NCI-H69 (cell line): ENCODE data around the gene ITGB5.
A peak's percentile ranks its signal among the peaks of the same experiment; 100 is the strongest.

Source experiments
- DNase-seq: peaks from one replicate; lab custom pipeline; 2025; lab: John Stamatoyannopoulos, UW

Gene ITGB5

GRCh38 chr3:124867511-124867910 is 19.7 kb downstream of the ITGB5 start:
- no peak for DNase-seq

GRCh38 chr3:124862006-124862405 is 25.2 kb downstream of the ITGB5 start:
- no peak for DNase-seq

GRCh38 chr3:124861041-124861440 is 26.1 kb downstream of the ITGB5 start:
- DNase-seq = no peak

DNA sequence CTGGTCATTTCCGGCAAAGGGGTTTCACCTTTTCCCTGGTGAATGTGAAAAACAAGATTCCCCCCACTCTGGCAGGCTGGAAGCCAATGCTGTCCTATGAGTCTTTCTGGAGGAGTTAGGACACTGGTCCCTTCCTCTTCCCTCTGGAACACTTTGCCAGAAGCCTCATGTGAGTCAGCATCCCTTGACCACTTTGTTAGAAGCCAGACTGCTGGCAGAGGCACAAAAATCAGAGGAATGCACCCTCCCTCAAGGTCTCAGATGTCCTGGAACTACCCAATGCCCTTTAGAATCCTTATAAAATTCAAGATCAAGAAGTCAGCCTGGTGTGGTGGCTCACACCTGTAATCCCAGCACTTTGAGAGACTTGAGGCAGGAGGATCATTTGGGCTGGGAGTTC is 26.6 kb downstream of the ITGB5 start:
- no peak for DNase-seq

DNA sequence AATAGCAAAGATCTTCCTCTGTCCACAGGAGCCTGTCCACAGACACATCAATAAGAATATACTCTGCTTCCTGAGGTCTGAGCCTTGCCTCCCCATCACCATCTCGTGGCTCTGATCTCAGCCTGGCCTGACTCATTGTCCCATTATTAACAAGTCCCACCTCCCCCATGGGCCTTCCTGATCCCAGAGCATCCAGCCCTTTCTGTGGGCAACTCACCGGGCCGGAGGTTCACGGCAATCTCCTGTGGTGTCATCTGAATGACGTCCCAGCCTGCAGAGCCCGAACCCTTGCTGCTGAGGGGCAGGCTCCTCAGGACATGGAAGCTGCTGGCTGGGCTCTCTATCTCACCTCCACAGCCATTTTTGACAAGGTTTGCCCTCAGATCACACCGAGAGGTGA is 28.1 kb downstream of the ITGB5 start:
- DNase-seq = no peak

GRCh38 chr3:124858275-124858674 is 28.9 kb downstream of the ITGB5 start:
- no peak for DNase-seq

DNA sequence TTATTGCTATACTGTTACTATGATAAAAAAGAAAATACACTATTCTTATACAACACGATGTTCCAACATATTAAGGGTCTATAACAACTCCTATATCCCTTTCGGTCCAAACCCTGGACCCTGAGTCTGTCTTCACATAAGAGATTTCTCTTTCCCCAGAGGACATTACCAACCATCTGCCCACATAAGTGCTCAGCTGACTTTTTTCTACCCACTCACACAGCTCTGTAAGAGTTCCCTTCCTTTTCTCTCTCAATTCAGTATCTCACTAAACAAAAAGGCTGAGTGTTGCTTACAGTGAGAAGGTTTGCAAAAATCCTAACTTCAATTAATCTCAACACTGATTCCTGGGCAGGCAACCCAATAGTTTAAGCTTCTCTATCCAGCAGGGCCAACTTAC is 30.5 kb downstream of the ITGB5 start:
- DNase-seq = no peak

DNA sequence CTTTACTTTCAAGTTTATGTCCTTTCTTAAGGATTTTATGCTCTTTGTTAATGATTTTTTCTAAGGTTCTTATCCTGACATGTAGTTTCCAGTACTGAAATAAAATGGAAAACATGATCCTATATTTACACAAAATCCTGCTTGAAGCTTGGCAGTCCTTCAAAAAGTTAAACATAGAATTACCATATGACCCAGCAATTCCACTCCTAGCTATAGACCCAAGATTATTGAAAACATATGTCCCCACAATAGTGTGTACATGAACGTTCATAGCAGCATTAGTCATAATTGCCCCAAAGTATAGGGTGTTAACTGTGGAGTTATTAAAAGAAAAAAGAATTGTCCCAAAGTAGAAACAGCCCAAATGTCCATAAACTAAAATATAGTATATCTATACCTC is 33.2 kb downstream of the ITGB5 start:
- DNase-seq = peak; percentile 0

GRCh38 chr3:124853446-124853845 is 33.7 kb downstream of the ITGB5 start:
- DNase-seq = no peak

- no peak for DNase-seq
Measured at GRCh38 chr3:124851905-124852304, 35.3 kb downstream of the ITGB5 start.

- DNase-seq = no peak
Measured at GRCh38 chr3:124851136-124851535, 36.0 kb downstream of the ITGB5 start.

DNA sequence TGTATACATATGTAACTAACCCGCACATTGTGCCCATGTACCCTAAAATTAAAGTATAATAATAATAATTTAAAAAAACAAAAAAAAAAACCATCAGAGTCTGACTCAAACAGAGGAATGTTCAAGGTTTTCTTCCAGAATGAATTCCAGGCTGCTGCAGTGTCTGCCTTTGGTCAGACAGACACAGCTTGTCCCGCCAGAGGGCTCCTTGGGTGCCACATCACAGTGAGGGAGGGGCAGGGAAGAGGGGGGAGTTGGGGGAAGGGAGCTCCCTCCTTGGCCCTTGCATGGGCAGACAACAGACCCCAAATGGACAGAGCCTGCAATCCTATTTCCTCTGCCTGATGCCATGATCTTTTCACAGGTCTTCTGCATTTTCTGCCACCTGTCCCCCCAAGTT is 36.5 kb downstream of the ITGB5 start:
- DNase-seq = no peak

DNA sequence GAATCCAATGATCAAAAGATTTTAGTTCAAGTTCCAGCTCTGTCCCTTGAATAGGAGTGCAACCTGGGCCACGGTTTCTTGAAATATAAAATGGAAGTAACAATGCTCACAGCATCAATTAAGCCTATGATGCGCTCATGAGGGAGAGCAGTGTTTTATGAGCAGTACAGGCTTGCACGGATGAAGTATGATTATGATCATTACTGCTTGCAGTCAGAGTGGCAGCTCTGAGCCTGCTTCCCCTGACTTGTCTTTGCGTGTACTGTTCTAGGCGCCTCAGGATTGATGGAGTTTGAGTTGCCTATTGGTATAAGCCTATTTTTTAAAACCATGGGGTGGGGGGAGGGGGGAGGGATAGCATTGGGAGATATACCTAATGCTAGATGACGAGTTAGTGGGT is 37.0 kb downstream of the ITGB5 start:
- DNase-seq = no peak

GRCh38 chr3:124848300-124848699 is 38.9 kb downstream of the ITGB5 start:
- DNase-seq = no peak

DNA sequence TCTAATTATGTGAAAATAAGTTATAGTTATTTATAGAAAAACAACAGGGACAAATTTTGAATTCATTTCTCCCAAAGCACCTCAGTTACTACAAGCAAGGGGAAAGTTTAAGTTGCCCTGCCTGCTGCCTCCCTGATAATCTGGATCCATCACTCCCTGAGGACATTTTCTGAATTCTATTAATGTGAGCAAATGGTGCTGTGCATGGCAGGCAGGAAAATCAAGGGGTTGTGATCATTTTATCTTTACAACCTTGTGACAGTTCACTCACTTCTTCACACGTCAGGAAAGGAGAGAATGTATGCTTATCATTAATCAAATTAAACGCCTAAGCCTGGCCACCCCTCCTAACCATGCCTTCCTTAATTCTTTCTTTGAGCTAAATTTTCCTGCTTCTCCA is 39.3 kb downstream of the ITGB5 start:
- no peak for DNase-seq

DNA sequence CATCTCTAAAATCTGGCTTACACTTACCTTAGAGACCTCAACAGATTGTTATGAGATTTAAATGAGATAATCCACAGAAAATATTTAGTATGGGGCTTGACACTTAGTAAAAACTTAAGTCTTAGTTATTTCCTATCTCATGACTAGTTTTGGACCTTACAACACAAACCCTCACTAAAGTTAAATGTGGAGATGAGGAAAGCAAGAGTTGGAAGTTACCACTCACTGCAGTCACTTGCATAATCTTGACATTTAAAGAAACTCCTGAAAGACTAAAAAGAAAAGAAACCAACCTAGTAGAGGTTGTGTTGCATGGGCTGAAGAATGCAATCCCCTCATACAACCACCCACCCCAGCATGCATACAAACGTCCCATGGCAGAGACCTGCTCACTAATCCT is 40.1 kb downstream of the ITGB5 start:
- DNase-seq = no peak

GRCh38 chr3:124846189-124846588 is 41.0 kb downstream of the ITGB5 start:
- DNase-seq = no peak

DNA sequence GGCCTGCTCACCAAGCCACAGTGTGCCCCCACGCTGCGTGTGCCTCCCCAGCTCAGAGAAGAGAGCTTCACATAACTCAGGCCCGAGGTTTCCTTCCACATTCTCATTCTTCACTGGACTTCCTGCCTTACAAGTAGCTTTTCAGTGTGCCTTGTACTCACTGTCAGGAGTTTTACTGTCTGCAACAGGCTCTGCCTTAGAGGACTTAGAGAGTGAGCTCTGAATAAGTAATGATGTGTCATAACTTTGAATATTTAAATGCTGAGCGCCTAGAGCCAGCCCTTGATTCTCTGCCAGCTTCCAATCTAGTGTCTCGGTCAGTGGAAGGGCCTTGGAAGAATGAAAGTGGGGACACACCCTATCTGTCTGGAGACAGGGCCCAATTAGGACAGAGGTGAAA is 41.8 kb downstream of the ITGB5 start:
- DNase-seq = no peak

- no peak for DNase-seq
Measured at GRCh38 chr3:124843506-124844177, 43.5 kb downstream of the ITGB5 start.

GRCh38 chr3:124843047-124843446 is 44.1 kb downstream of the ITGB5 start:
- no peak for DNase-seq

GRCh38 chr3:124841517-124841916 is 45.6 kb downstream of the ITGB5 start:
- no peak for DNase-seq

DNA sequence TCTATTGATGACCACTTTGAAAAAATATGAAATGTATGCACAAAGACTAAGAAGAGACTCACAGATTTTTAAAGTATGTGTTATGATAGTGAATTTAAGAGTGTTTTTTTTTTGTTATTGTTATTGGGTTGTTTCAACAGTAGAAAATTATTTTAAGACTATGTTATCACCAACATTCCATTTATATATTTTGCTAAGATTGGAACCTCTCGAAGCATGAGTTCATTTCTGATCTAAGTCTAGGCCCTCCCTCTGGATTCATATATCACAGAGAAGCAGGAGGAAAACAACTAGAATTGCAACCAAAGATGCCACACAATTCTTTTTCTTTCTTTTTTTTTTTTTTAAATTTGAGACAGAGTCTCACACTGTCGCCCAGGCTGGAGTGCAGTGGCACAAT is 46.8 kb downstream of the ITGB5 start:
- no peak for DNase-seq

GRCh38 chr3:124839896-124840295 is 47.3 kb downstream of the ITGB5 start:
- DNase-seq = no peak

GRCh38 chr3:124838963-124839362 is 48.2 kb downstream of the ITGB5 start:
- no peak for DNase-seq

DNA sequence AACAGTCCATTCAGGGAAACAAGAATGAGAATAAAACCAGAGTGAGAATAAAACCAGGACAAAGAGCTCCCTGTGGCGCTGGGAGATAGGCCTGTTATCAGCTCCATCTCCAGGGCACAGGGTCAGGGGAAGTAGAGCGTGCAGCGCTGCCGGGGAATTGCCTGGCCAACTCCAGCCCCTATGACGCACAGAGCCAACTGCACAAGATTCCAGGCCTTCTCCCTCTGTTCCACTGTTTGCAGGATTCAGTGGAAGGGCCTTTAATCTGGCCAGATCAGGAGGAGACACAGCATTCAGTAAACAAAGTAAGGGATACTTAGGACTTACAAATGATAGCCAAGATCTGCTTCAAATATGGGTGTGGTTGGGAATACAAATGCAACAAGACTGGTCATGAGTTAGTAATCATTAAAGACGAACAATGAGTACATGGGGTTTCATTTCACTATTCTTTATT is 49.4 kb downstream of the ITGB5 start:
- peak; percentile 5 for DNase-seq
